K562 treated with DMSO at 1 percent for 48 hours (cell line): Measurements from ENCODE around the gene SPIRE2. TPM values are rescaled to one million over a fixed set of nuclear protein-coding genes. Genes with fewer than 3 reads are reported as not detected.

Experiments used
- total RNA-seq: library from RNA; unstranded; fragments of 300-600 nt; gene quantifications from 2 replicates; pipeline ENCODE4 v1.2.3, GENCODE V29; 2022; ENCODE audit warnings: low replicate concordance; ENCODE audit errors: extremely low read depth

Gene SPIRE2
- total RNA-seq = not detected in 2 replicates

GRCh38 chr16:89828199-89828869, at the start of gene SPIRE2:
SPIRE2 (plus strand) TSS chr16:89828475; CDS start chr16:89828551, 76 bp downstream.

GRCh38 chr16:89873109-89873971, 45.1 kb downstream of the SPIRE2 start, which contains the start of gene TCF25:
TCF25 (plus strand) TSS chr16:89873592; CDS start chr16:89873668, 76 bp downstream.

GRCh38 chr16:89918453-89919347, 90.4 kb downstream of the SPIRE2 start, which contains the start of gene MC1R:
MC1R (plus strand) TSS chr16:89918862; CDS start chr16:89919259, 397 bp downstream.

Other genes starting within 250 kb of the SPIRE2 start
- not detected in 2 replicates for gene DPEP1, start 214.8 kb upstream of the SPIRE2 start, total RNA-seq
- not detected in 2 replicates for gene CHMP1A, start 170.8 kb upstream of the SPIRE2 start, total RNA-seq
- not detected in 2 replicates for gene SPATA33, start 170.6 kb upstream of the SPIRE2 start, total RNA-seq
- gene CDK10, start 141.8 kb upstream of the SPIRE2 start, total RNA-seq = not detected in 2 replicates
- not detected in 2 replicates for gene SPATA2L, start 126.8 kb upstream of the SPIRE2 start, total RNA-seq
- not detected in 2 replicates for gene VPS9D1, start 107.6 kb upstream of the SPIRE2 start, total RNA-seq
- not detected in 2 replicates for gene ZNF276, start 106.9 kb upstream of the SPIRE2 start, total RNA-seq
- not detected in 2 replicates for gene FANCA, start 11.8 kb upstream of the SPIRE2 start, total RNA-seq
- not detected in 2 replicates for gene TCF25, start 45.1 kb downstream of the SPIRE2 start, total RNA-seq
- not detected in 2 replicates for gene MC1R, start 90.4 kb downstream of the SPIRE2 start, total RNA-seq
- gene TUBB3, start 94.9 kb downstream of the SPIRE2 start, total RNA-seq = not detected in 2 replicates
- 715 TPM in 1 of 2 replicates, not detected in the other for gene DEF8, start 120.3 kb downstream of the SPIRE2 start, total RNA-seq
- not detected in 2 replicates for gene DBNDD1, start 191.0 kb downstream of the SPIRE2 start, total RNA-seq
- not detected in 2 replicates for gene PRDM7, start 248.9 kb downstream of the SPIRE2 start, total RNA-seq